ENCODE data around the gene NAV1. TPM values are rescaled to one million over a fixed set of nuclear protein-coding genes. Genes with fewer than 3 reads are reported as not detected.
"Not testable (repeated sequence)": the region's sequence is repeated elsewhere in the genome, so short reads cannot be mapped to it uniquely, and the experiment has no call there.

Gene NAV1
- total RNA-seq, 2 donors from 2014 or later = 20.7 to 34.8 TPM

- intact Hi-C loops (cut with DNase I) = no loop called here
- ATAC-seq (peak; percentile 38 to 60), DNase-seq (peak; percentile 75)
These were observed 869 bp downstream of the NAV1 start for GRCh38 chr1:201539561-201540431.

GRCh38 chr1:201540846-201541735, 2.2 kb downstream of the NAV1 start:
- intact Hi-C loops (cut with DNase I) = no loop called here
- DNase-seq (no peak), ATAC-seq (no peak)

GRCh38 chr1:201542309-201543035, 3.5 kb downstream of the NAV1 start:
- ATAC-seq (no peak), DNase-seq (no peak)
- intact Hi-C loops (cut with DNase I) = no loop called here

- no peak for DNase-seq
- no peak for ATAC-seq
- intact Hi-C loops (cut with DNase I) = no loop called here
These were observed 5.1 kb downstream of the NAV1 start for GRCh38 chr1:201543871-201544642.

- DNase-seq = no peak
- no peak for ATAC-seq
- intact Hi-C loops (cut with DNase I) = no loop called here
These were observed 5.8 kb downstream of the NAV1 start for GRCh38 chr1:201544710-201545109.

- DNase-seq = no peak
- peak in 1 of 2 donors; percentile 27 for ATAC-seq
- intact Hi-C loops (cut with DNase I) = no loop called here
These were observed 7.0 kb downstream of the NAV1 start for GRCh38 chr1:201545851-201546492.

GRCh38 chr1:201549522-201549921, 10.6 kb downstream of the NAV1 start:
- DNase-seq; ATAC-seq; intact Hi-C loops (cut with DNase I): not testable (repeated sequence)

GRCh38 chr1:201551096-201551495, 12.2 kb downstream of the NAV1 start:
- intact Hi-C loops (cut with DNase I) = no loop called here
- no peak for ATAC-seq
- DNase-seq = no peak

- intact Hi-C loops (cut with DNase I) = no loop called here
- ATAC-seq (peak; percentile 24 to 55), DNase-seq (no peak)
These were observed 13.2 kb downstream of the NAV1 start for GRCh38 chr1:201551877-201552731.

- DNase-seq (no peak), ATAC-seq (peak in 1 of 2 donors; percentile 70)
- intact Hi-C loops (cut with DNase I) = no loop called here
These were observed 14.0 kb downstream of the NAV1 start for GRCh38 chr1:201552941-201553351.

- no peak for ATAC-seq
- intact Hi-C loops (cut with DNase I) = no loop called here
- no peak for DNase-seq
These were observed 14.7 kb downstream of the NAV1 start for GRCh38 chr1:201553496-201554189.

GRCh38 chr1:201554190-201554600, 15.3 kb downstream of the NAV1 start:
- DNase-seq = no peak
- ATAC-seq = peak; percentile 9 to 44
- intact Hi-C loops (cut with DNase I) = no loop called here

- intact Hi-C loops (cut with DNase I) = loop anchor here in 1 of 2 donors (5.0 kb wide), 1 partner anchor 237 kb away; no protein-coding TSS in a partner anchor
- DNase-seq (no peak), ATAC-seq (no peak)
These were observed 16.1 kb downstream of the NAV1 start for GRCh38 chr1:201554789-201555592.

GRCh38 chr1:201555593-201555945, 16.6 kb downstream of the NAV1 start:
- intact Hi-C loops (cut with DNase I) = loop anchor here in 1 of 2 donors (5.0 kb wide), 1 partner anchor 237 kb away; no protein-coding TSS in a partner anchor
- ATAC-seq (no peak), DNase-seq (no peak)

GRCh38 chr1:201556841-201557571, 18.1 kb downstream of the NAV1 start:
- no peak for DNase-seq
- ATAC-seq = no peak
- intact Hi-C loops (cut with DNase I) = loop anchor here in 1 of 2 donors (5.0 kb wide), 1 partner anchor 235 kb away; no protein-coding TSS in a partner anchor

Data from left cardiac atrium (tissue), 4 donors.